HG02973 (cell line): ENCODE measurements around the gene USP15.

Experiments used
- ATAC-seq: cut with Tn5 transposase; IDR thresholded peaks from one replicate; pipeline ENCODE4 v1.9.1; 2021; ENCODE audit warnings: moderate library complexity; ENCODE audit not compliant: unreplicated experiment

The USP15 gene

GRCh38 chr12:62259993-62260732, at the start of gene USP15:
USP15 (plus strand) TSS chr12:62260404; CDS start chr12:62260415, 11 bp downstream.
- ATAC-seq: peak; percentile 64

- ATAC-seq: peak; percentile 85
These were observed 49.8 kb upstream of the USP15 start for GRCh38 chr12:62210422-62210821.

- ATAC-seq: no peak
These were observed 48.7 kb upstream of the USP15 start for GRCh38 chr12:62211510-62211909.

- ATAC-seq: no peak
These were observed 45.4 kb upstream of the USP15 start for GRCh38 chr12:62214846-62215245.

DNA sequence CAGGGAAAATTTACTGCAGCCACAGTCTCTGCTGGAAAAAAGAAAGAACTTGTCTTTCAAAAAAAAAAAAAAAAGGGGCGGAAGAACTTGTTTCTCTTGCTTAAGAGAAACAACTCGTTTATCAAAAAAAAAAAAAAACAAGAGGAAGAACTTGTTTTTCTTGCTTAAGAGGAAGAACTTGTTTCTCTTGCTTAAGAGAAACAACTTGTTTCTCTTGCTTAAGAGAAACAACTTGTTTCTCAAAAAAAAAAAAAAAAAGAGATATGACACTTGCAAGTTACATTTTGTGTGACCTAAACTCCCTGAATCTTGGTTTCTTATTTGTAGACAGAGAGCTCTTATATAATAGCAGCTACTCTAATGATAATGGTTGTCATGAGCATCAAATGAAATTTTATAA, 44.7 kb upstream of the USP15 start:
- no peak for ATAC-seq

DNA sequence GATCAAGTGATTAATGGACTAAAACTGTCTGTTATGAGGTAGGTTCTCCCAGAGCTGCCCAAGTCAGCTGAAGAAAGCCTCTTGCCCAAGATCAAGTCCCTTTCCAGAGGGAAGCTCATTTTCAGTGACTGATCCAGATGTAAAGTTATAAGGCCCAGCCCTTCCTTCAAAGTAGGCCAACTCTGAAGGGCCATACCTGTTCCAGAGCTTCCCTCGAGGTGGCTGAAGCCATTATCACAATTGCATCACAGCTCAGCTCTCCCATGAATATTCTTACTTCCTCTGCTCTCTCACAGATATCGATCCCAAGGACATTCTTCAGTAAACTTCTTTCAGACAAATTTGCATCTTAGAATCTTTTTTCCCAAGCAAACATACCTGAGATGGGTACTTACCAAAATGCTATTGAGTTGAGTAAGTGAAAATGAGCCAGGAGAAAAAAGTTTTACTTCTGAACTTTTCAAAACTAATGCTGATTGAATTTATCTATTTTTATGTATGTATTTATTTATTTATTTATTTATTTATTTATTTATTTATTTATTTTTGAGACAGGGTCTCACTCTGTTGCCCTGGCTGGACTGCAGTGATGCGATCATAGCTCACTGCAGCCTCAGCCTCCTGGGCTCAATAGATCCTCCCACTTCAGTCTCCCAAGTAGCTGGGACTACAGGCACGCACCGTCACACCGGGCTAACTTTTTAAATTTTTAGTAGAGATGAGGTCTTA, 42.6 kb upstream of the USP15 start:
- no peak for ATAC-seq

- no peak for ATAC-seq
These were observed 39.1 kb upstream of the USP15 start for GRCh38 chr12:62221107-62221506.

- ATAC-seq: no peak
These were observed 35.6 kb upstream of the USP15 start for GRCh38 chr12:62224601-62225000.

DNA sequence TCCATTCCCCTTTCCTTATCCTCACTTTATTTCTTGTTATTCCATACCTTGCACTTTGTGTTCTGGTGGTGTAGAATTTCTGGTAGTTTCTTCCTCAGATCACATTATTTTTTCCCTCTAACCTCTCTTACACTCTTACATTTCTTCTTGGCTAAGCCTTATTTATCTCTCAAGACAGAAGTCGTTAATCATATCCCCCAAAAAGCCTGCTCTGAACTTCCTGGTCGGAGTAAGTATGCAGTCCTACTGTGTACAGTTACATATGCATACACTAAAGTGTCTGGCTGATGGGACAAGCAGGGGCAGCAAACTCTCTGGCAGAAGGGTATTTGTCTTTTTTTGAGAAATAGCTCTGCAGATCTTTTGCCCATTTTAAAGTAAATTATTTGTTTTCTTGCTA, 33.1 kb upstream of the USP15 start:
- no peak for ATAC-seq

- no peak for ATAC-seq
These were observed 29.6 kb upstream of the USP15 start for GRCh38 chr12:62230652-62231051.

- ATAC-seq: no peak
These were observed 28.0 kb upstream of the USP15 start for GRCh38 chr12:62232143-62232729.

GRCh38 chr12:62233805-62234204, 26.4 kb upstream of the USP15 start:
- ATAC-seq: no peak

DNA sequence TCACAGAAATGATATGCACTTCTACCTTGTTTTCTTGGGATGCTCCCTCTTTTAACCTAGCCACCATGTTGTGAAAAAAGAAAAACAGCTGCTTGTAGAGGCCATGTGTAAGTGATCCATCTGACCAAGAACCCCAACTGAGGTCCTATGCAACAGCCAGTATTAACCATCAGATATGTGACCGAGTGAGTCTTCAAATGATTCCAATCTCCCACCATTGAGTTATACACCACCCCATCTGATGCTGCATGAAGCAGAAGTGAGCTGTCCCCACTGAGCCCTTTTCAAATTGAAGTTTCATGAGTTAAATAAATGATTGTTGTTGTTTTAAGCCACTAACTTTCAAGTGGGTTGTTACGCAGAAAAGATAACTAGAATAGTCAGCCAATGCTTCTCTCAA, 20.6 kb upstream of the USP15 start:
- ATAC-seq: no peak

GRCh38 chr12:62247281-62248045, 12.7 kb upstream of the USP15 start:
- no peak for ATAC-seq

GRCh38 chr12:62248873-62249272, 11.3 kb upstream of the USP15 start:
- ATAC-seq: no peak

DNA sequence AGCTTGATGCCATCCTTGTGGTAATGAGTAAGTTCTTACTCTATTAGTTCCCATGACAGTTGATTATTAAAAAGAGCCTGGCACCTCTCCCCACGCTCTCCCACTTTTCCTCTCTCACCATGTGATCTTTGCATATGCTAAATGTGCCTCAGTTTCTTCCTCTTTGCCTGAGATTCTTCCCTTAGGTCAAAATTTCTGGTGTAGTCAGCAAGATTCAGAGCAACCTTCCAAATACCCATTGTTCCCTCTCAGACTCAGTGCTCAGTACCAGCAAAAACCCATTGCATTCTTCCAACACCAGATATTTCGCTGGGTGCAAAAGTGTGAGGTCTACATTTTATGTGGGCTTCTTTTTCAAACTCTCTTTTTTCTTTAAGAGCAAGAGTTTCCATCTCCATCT, 10.8 kb upstream of the USP15 start:
- no peak for ATAC-seq

GRCh38 chr12:62250671-62251608, 9.3 kb upstream of the USP15 start:
- ATAC-seq: peak; percentile 90

DNA sequence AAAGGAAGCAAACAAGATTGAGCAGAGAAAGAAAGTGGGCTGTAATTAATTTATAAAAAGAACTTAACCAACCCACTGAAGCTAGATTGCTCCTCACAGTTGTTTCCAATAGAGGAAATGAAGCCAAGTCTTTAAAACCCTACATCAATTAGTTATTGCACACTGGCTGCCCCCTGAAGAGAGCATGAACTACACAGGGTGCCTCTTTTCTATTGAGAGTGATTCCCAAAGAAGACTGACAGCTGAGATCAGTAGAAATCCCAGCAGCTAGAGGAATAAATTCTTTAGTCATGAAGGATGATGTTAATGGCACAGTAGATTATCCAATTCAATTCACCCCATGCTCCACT, 8.6 kb upstream of the USP15 start:
- peak; percentile 39 for ATAC-seq

- no peak for ATAC-seq
These were observed 7.6 kb upstream of the USP15 start for GRCh38 chr12:62252576-62252975.

- no peak for ATAC-seq
These were observed 5.2 kb upstream of the USP15 start for GRCh38 chr12:62254967-62255366.
